ENCODE results near the gene ITIH3. TPM values are rescaled to one million over a fixed set of nuclear protein-coding genes. Genes with fewer than 3 reads are reported as not detected.

Gene ITIH3
- total RNA-seq, 1 donor from 2014 or later, result 48.2 TPM

DNA sequence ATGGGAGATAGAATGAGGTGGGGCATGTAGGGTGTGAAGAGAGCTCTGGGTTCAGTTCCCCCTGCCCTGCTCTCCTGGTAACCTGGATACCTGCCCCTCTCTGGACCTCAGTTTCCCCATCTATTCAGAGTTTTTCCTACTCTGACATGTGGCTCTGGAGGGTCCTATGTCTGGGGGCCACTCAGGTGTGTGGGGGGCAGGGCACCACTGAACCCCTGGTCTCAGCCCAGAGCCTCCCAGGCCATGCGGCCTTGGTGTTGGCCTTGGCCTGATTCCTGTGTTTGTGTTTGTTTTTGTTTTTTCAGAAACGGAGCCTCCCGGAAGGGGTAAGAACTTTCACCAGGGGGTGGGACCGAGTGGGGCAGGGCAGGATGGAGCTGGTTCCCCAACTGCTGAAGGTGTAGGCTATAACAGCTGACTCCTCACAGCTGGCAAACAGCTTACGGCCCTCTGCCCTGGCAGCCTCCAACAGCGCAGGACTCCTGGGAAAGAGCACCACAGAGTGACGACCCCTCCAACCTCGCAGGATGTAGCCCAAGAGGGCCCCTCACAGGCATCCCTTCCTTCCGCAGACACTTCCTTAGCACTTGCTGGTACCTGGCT lies 803 bp downstream of the ITIH3 start:
- no peak for DNase-seq (ENCODE audit: low spot score)

GRCh38 chr3:52796411-52796810 lies 1.8 kb downstream of the ITIH3 start:
- no peak for DNase-seq (ENCODE audit: low spot score)

DNA sequence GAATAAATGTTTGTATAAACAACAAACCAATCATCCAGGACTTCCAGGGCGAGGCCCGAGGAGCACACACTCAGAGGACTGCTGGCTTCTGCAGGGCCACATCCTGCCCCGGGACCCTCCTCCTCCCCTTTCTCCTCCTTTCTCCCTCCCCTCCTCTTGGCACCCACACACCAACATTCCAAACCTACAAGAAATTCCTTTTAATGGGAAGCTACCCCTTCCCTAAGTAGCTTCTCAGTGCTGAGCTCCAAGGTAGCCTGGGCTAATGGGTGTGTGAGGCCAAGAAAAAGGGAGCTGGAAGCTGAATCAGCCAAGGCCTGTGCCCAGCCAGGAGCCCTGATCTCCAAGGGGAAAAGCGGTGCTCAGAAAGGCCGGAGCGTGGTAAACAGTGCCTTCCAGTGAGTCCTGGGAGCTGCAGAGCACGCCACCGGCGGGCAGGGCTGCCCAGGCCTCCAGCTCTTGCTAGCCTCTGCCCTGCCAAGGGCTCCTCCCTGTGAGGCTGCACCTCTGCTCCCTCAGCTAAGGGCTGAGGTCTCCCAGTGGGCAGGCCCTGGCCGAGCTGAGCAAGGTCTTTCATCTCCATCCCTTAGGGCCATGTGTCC lies 3.9 kb downstream of the ITIH3 start:
- DNase-seq (ENCODE audit: low spot score), result no peak

GRCh38 chr3:52798978-52799476 lies 4.4 kb downstream of the ITIH3 start:
- DNase-seq (ENCODE audit: low spot score), result no peak

GRCh38 chr3:52800079-52800478 lies 5.5 kb downstream of the ITIH3 start:
- DNase-seq (ENCODE audit: low spot score), result no peak

- no peak for DNase-seq (ENCODE audit: low spot score)
Observed at GRCh38 chr3:52801839-52802238, 7.2 kb downstream of the ITIH3 start.

- DNase-seq (ENCODE audit: low spot score), result no peak
Observed at GRCh38 chr3:52805270-52806039, 10.9 kb downstream of the ITIH3 start.

GRCh38 chr3:52809149-52809548 lies 14.6 kb downstream of the ITIH3 start:
- DNase-seq (ENCODE audit: low spot score), result no peak

- no peak for DNase-seq (ENCODE audit: low spot score)
Observed at GRCh38 chr3:52809662-52810377, 15.2 kb downstream of the ITIH3 start.

DNA sequence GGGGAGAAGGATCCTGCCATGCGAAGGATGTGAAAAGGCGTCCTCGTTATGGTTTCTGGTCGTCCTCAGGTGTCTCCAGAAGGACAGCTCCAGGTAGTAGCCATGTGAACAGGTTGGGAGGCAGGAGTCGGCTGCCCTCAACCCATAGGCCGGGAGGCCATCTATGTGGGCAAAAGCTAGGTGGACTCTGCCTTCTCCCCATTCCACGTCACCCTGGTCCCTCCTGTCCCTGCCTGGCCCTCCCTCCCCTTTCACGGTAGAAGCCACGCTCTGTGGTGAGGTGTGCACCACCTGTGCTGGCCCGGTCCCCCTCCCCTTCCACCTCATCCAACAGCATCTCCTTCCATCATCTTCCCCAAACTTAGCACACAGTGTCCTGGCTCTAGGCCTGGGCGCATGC lies 16.3 kb downstream of the ITIH3 start:
- DNase-seq (ENCODE audit: low spot score), result no peak

GRCh38 chr3:52811452-52812011 lies 16.9 kb downstream of the ITIH3 start:
- no peak for DNase-seq (ENCODE audit: low spot score)

DNA sequence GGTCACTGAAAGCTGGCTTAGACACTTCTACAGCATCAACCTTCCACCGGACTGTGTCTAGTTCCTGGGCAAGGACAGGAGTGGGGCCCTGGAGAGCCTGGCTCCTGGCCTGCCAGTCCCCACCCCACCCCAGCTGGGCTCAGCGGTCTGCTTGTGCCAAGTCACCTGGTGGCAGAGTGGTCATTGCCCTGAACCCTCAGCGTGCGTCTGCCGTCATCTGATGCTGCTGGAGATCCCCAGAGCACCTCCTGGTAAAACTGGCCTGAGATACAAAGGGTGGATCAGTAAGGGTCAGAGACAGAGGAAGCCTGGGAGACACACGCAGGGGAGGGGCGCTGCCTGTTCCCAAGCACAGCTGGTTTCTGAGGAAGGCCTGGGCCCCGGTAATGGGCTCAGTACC lies 19.2 kb downstream of the ITIH3 start:
- no peak for DNase-seq (ENCODE audit: low spot score)

DNA sequence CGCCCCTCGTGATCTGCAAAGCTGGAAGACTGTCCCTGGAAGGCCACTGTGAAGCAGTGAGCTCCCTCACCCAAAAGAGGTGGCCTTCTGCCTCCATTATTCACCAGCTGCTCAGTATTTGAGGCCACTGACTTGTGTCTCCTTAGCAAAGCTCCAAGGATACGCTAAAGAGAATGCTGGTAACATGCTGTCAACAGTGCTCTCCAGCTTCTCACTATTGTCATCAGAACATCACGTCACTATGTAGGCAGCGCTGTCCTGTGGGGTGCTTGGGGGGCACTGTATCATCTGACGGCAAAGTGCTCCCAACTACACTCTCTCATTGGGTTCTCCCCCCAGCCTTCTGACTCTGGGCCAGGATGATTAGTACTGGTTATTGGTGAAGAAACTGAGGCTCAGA lies 21.6 kb downstream of the ITIH3 start:
- DNase-seq (ENCODE audit: low spot score), result no peak

DNA sequence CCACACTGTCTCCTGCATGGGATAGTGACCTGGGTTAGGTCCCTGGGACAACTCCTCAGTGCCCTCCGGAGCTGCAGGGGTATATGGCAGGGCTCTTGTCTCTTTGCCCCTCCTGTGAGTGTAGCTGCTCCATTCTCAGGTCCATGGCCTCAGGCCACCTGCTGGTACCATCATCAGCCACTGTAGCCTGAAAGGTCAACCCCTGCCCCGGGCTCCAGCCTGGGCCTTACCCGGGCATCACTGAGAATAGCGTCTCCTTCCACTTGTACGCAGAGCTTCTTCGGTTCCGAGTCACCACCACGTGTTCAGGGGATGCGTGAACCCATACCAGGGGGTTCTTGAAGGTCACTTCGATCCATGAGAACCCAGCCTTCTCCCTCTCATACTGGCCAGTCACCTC lies 22.1 kb downstream of the ITIH3 start:
- DNase-seq (ENCODE audit: low spot score), result no peak

- DNase-seq (ENCODE audit: low spot score), result no peak
Observed at GRCh38 chr3:52817221-52817620, 22.6 kb downstream of the ITIH3 start.

- no peak for DNase-seq (ENCODE audit: low spot score)
Observed at GRCh38 chr3:52817860-52818259, 23.3 kb downstream of the ITIH3 start.

DNA sequence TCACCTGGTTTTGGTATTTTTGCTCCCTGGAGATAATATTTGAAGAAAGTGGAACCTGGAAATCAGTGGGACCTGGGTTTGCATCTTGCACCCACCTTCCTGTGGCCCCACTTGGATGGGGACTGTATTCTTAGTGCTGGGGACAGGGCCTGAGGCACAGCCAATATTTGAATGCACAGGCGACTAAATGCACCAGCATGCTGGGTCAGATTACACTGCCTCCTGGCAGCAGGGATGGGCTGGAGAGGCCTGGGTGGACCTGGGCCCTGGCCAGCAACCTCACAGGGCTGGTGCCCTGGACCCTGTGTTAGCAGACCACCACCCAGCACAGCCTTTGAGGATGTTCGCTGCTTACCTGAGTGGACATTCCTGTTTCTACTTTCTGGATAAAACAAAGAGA lies 25.3 kb downstream of the ITIH3 start:
- DNase-seq (ENCODE audit: low spot score), result no peak

DNA sequence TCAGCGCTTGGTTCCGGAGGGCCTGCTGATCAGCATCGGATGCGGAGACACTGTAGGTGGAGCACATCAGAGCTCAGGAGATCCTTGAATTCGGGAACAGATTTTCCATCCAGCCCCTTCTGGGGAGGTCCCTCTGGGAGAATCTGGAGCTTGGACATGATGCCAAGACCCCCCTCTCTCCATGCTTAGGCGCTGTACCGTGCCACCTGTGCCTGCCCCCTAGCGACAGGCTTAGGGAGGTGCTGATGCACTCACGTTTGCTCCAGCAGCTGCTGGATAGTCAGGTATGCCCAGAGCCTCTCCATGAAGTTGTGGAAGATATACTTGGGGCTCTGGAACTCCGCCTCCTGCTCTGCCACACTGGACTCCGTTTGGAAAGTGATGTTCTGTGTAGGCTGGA lies 26.1 kb downstream of the ITIH3 start:
- no peak for DNase-seq (ENCODE audit: low spot score)

GRCh38 chr3:52822363-52822762 lies 27.8 kb downstream of the ITIH3 start:
- no peak for DNase-seq (ENCODE audit: low spot score)

DNA sequence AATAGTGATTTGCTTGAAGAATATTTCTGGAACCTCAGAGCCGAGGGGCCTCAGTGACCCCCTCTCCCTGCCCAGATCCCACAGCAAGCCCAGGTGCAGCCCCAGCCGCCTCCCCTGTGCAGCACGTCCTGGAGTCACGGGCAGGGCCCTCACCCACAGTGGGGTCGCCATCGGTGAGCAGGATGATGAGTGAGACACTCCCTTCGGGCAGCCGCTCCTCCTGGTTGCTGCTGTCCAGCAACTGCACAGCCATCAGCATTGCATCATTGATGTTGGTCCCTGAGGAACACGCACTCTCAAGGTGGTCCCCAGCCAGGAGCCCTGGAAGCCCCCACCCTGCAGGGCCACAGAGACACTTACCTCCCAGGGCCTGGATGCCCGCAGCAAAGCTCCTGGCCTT lies 29.4 kb downstream of the ITIH3 start:
- DNase-seq (ENCODE audit: low spot score), result no peak

GRCh38 chr3:52827441-52827840 lies 32.8 kb downstream of the ITIH3 start:
- no peak for DNase-seq (ENCODE audit: low spot score)

DNA sequence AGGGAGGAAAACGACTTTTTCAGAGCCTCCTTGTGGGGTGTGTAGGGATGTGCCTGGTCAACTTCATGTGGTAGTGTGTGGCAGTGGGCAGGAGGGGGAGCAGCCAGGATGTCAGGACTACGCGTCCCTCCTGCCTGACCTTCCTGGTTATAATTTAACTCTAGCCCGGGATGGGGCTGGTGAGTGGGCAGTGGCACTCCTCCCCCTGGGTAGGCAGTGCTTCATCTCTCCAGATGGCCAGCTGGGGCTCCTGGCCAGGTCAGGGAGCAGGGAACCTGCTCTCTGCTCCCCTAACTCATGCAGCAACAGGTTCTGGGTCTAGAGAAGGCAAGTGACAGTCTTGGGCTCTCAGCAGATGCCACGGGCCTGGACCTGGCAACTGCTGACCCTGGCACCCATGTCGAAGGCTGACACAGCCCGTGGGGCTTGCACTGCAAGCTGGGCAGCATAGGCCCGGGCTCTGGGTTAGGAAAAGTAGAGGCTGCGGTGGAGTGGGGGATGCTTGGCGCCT lies 33.3 kb downstream of the ITIH3 start:
- DNase-seq (ENCODE audit: low spot score), result no peak
